ENCODE measurements around the gene TRRAP.

Gene TRRAP

GRCh38 chr7:98956469-98956868 is 78.1 kb downstream of the TRRAP start:
- no peak for DNase-seq

DNA sequence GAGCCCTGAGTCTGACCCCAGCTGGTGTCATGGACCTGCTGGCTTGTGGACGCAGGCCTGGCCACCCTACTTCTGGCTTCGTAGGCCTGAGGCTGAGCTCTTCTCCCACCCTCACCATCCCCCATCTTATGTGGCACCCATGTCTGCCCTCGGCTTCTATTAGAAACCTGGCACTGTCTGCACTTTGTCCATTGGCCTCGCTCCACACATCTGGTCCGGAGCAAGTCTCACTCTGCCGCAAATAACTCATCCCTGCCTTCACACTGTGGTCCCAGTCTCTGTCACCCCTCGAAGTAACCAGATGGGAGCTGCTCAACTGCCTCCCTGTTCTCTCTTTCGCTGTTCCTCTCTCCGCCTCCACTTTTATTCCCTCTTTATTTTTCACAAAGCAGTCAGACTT is 78.6 kb downstream of the TRRAP start:
- no peak for DNase-seq

DNA sequence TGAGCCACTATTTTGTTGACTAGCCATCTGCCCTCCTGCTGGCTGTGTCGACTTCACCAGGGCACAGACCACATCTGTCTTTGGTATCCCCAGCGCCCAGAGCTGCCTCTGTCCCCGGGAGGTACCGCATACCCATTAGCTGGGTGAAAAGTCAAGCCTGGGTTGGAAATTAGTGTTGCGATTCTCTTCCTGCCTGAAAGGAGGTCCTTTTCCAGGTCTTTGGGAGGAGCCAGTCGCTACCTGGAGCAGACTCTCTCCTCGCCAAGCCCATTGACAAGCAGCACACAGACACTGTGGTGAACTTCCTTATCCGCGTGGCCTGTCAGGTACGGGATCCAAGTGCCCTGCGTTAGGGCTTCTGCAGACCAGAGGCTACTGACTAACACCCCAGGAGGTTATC is 79.4 kb downstream of the TRRAP start:
- no peak for DNase-seq

GRCh38 chr7:98958968-98959367 is 80.6 kb downstream of the TRRAP start:
- no peak for DNase-seq

- no peak for DNase-seq
These were observed 85.0 kb downstream of the TRRAP start for GRCh38 chr7:98963305-98963704.

DNA sequence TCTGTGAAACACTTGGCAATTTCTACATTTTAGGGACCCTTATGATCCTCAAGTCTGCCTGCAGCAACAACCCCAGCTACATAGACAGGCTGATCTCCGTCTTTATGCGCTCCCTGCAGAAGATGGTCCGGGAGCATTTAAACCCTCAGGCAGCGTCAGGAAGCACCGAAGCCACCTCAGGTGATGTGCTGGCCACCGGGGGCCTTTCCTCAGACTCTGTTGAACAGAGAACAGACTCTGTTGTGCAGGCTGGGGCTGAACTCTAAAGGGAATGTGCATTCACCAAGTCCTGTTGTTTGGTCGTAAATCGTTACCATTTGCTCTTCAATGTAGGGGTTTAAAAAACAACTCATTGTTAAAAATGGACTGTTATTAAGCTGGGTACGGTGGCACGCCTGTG is 86.3 kb downstream of the TRRAP start:
- no peak for DNase-seq

DNA sequence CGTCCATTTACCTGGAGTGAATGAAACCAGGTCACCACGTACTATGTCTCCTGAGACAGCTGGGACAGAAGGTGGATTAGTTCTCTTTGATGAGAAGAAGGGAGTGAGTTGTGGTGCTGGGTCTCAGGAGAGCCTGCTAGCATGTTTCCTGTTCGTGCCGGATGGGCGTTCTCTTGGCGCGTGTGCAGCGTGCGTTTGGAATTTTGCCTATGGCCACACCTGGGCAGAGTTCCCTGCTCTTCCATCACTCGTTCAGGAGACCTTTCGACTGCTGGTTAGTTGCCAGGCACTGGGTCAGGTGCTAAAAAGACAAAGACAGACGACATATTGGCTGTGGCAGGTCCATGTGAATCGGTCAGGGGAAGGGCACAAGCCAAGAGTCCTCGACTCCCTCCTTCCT is 90.3 kb downstream of the TRRAP start:
- no peak for DNase-seq

GRCh38 chr7:98969386-98969785 is 91.1 kb downstream of the TRRAP start:
- DNase-seq: no peak

DNA sequence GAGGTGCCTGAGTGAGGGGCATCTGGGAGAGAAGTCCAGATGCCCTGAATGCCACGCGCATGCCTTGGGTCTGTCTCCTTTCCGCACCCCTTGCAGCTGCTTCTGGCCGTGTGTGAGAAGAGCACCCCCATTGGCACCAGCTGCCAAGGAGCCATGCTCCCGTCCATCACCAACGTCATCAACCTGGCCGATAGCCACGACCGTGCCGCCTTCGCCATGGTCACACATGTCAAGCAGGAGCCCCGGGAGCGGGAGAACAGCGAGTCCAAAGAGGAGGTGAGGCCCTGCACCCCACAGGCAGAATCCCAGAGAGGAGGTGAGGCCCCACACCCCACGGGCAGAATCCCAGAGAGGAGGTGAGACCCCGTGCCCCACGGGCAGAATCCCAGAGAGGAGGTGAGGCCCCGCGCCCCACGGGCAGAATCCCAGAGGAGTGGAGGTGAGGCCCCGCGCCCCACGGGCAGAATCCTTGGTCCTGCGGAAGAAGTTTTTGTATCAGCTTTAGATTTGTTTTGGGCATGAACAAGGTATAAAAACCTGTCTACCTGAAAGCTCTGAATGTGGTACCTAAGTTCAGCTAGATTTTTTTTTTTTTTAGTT is 91.8 kb downstream of the TRRAP start:
- no peak for DNase-seq

DNA sequence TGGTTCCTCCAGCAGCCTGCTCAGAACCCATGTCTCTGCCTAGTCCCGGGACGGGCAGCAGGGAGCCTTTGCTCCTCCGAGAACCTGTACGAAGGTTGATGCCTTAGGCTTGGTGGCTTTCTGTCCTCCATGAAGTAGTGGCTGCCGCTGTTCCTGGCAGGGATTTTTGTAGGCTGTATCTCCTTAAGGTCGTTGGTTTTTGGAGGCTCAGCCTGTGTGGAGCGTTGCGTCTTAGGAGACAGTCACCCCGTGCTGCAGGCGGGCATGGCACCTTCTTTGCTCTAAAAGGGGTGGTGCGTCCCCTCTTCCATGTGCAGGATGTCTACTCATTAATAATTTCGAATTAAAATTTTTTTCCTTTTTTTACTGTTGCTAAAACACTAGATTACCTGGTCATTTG is 92.5 kb downstream of the TRRAP start:
- no peak for DNase-seq

- DNase-seq: no peak
These were observed 95.9 kb downstream of the TRRAP start for GRCh38 chr7:98974205-98974604.

DNA sequence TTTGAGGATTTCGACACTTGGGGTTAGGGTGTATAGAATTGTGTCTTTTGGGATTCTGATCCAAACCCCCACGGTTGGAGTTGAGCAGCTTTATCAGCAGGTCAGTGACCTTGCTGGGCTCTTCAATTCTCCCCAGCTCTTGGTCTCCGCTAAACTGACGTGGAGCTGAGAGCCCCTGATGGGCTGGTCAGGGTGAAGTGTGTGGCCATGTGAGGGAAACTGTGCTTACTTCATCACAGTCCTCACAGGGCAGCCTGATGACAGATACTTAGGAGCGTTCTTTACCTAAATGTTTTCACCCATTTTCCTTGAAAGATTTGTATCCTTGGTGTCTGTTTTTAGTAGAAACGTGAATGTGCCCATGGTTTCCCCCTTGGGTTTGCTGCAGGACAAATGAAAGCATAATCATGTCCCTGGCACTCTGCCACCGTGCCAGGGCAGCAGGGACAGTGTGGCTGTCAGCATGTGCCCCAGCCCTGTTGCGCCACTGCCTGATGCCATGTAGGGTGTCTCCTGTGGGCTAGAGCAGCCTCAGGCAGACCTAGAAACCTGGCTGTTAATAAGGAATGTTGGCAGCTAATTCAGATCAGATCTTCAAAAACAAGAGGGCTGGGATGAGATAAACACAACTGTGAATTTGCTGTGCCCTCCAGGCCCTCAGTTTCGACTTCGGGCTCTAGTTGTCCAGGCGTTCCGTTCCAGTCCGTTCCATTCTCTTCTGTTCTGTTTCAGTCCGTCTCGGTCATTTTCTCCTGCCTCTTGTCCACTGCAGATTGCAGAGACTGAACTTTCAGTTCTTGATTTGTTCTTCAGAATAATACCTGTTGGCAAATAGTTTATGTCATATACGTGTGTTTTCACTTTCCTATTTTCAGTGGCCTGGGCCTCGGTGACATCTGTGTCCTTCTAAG is 96.8 kb downstream of the TRRAP start:
- DNase-seq: no peak

- no peak for DNase-seq
These were observed 98.3 kb downstream of the TRRAP start for GRCh38 chr7:98976396-98977185.

DNA sequence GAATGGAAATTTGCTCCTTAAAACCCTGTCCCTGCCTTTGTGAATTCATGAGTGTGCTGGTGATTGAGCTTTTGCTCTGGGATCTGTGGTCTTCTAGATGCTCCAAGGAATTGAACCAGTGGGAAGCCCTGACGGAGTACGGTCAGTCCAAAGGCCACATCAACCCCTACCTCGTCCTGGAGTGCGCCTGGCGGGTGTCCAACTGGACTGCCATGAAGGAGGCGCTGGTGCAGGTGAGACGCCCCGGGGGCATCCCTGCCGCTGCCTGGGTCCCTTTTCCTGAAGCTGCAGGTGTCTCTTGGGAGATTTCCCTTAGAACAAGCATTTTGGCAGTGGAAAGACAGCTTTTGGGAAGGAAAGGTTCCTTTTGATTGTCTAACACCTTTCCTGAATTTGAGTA is 100.3 kb downstream of the TRRAP start:
- DNase-seq: no peak

DNA sequence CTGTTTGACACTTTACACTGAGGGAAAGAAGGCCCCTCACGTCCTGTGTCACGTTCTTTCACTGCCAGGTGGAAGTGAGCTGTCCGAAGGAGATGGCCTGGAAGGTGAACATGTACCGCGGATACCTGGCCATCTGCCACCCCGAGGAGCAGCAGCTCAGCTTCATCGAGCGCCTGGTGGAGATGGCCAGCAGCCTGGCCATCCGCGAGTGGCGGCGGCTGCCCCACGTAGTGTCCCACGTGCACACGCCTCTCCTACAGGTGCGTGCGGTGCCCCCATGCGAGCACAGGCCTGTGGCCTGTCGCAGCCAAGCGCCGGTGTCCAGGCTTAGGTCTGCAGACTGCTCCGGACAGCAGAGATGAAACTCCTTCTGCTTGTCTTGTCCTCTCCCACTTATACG is 103.4 kb downstream of the TRRAP start:
- no peak for DNase-seq

- no peak for DNase-seq
These were observed 104.4 kb downstream of the TRRAP start for GRCh38 chr7:98982686-98983085.

DNA sequence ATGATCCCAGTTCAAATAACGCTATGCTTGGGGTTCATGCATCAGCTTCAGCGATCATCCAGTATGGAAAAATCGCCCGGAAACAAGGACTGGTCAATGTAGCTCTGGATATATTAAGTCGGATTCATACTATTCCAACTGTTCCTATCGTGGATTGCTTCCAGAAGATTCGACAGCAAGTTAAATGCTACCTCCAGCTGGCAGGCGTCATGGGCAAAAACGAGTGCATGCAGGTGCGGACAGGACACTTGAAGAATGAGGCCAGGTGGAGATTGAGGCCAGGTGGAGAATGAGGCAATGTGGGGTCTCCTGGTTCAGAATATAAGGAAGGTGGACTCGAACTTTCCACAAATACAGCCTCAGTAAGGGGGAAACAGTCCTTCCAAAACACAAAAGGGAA is 105.8 kb downstream of the TRRAP start:
- no peak for DNase-seq

DNA sequence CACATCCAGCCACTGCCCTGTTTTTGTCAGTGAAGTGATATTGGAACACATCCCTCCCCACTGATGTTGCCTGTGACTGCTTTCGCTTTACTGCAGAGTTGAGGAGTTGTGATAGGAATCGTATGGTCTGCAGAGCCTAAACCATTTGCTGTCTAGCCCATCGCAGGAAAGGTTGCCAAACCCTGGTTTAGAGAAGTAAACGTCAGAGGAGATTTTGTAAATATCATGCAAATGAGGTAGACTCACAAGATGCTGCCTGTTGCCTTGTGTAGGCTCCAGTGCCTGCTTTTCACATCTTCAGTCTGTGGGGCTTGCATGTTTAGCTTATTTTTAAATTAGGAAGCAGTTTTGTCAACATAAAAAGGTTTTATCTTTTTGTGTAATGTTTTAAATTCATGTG is 107.1 kb downstream of the TRRAP start:
- DNase-seq: no peak

- no peak for DNase-seq
These were observed 107.6 kb downstream of the TRRAP start for GRCh38 chr7:98985945-98986344.

- DNase-seq: no peak
These were observed 110.3 kb downstream of the TRRAP start for GRCh38 chr7:98988641-98989040.

DNA sequence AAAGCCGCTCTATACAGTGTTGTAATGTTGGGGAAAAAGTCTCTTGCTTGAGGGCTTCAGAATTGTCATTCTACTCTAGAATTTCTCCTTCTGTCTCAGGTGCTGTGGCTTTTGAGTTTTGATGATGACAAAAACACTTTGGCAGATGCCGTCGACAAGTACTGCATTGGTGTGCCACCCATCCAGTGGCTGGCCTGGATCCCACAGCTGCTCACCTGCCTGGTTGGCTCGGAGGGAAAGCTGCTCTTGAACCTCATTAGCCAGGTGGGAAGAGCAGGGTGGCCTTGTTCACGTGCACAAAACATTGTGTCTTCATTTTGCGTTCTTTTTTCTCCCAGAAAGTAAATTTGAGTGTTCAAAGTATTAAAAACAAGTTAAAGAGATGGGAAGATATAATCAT is 112.0 kb downstream of the TRRAP start:
- no peak for DNase-seq

GRCh38 chr7:98991141-98991540 is 112.8 kb downstream of the TRRAP start:
- no peak for DNase-seq

- DNase-seq: no peak
These were observed 113.7 kb downstream of the TRRAP start for GRCh38 chr7:98992076-98992475.
